Measurements from ENCODE around the gene TCTN1. TPM values are rescaled to one million over a fixed set of nuclear protein-coding genes. Genes with fewer than 3 reads are reported as not detected.

TCTN1 gene
- total and polyA plus RNA-seq, 2 of the 13 experiments (the other 11 are each of a cell fraction or from before 2014, with no cell fraction given) = 13.6 to 16.0 TPM

DNA sequence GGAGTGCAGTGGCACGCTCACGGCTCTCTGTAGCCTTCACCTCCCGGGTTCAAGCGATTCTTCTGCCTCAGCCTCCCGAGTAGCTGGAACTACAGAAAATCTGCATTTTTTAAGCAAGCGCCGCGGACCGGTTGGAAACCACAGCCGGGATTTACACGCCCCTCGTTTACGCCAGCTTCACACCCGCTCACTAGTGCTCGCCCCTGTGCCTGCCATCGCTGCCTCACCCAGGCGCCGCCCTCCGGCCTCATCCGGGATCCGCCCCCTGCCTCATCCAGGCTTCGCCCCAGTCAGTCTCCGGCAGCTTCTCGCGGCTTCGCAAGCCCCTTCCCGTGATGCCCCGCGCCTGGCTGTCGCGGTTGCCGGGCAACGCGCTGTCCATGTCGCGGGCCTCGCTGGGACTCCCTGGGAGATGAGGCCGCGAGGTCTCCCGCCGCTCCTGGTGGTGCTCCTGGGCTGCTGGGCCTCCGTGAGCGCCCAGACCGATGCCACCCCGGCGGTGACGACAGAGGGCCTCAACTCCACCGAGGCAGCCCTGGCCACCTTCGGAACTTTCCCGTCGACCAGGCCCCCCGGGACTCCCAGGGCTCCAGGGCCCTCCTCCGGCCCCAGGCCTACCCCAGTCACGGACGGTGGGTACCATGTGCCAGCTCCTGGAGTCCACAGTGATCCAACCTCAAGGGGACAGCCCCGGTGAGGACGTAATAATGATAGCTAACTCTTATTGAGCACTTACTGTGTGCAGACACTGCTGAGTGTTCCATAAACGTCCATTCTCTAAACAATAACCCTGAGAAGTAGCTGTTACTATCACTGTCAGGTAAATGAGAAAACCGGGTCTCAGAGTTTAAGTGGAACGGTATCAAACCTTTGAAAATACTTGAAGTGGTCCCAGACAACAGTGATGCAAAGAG lies at the start of gene TCTN1 (continued):
- TF ChIP-seq, protein P1, sequence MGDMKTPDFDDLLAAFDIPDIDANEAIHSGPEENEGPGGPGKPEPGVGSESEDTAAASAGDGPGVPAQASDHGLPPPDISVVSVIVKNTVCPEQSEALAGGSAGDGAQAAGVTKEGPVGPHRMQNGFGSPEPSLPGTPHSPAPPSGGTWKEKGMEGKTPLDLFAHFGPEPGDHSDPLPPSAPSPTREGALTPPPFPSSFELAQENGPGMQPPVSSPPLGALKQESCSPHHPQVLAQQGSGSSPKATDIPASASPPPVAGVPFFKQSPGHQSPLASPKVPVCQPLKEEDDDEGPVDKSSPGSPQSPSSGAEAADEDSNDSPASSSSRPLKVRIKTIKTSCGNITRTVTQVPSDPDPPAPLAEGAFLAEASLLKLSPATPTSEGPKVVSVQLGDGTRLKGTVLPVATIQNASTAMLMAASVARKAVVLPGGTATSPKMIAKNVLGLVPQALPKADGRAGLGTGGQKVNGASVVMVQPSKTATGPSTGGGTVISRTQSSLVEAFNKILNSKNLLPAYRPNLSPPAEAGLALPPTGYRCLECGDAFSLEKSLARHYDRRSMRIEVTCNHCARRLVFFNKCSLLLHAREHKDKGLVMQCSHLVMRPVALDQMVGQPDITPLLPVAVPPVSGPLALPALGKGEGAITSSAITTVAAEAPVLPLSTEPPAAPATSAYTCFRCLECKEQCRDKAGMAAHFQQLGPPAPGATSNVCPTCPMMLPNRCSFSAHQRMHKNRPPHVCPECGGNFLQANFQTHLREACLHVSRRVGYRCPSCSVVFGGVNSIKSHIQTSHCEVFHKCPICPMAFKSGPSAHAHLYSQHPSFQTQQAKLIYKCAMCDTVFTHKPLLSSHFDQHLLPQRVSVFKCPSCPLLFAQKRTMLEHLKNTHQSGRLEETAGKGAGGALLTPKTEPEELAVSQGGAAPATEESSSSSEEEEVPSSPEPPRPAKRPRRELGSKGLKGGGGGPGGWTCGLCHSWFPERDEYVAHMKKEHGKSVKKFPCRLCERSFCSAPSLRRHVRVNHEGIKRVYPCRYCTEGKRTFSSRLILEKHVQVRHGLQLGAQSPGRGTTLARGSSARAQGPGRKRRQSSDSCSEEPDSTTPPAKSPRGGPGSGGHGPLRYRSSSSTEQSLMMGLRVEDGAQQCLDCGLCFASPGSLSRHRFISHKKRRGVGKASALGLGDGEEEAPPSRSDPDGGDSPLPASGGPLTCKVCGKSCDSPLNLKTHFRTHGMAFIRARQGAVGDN (CRISPR knock-in tag; IDR thresholded peaks at IDR 0.05) = peak; percentile 99
- TF ChIP-seq ZNF383 (CRISPR knock-in tag; IDR thresholded peaks at IDR 0.05; ENCODE audit: borderline replicate concordance) = 0 out of 2 replicates have a peak, but pooled peaks have one; percentile 52
- no peak for TF ChIP-seq ETV6 (CRISPR knock-in tag; conservative IDR thresholded peaks at IDR 0.05)
- no peak for TF ChIP-seq DNMT3B (CRISPR knock-in tag; conservative IDR thresholded peaks at IDR 0.05)
- TF ChIP-seq, protein P2, sequence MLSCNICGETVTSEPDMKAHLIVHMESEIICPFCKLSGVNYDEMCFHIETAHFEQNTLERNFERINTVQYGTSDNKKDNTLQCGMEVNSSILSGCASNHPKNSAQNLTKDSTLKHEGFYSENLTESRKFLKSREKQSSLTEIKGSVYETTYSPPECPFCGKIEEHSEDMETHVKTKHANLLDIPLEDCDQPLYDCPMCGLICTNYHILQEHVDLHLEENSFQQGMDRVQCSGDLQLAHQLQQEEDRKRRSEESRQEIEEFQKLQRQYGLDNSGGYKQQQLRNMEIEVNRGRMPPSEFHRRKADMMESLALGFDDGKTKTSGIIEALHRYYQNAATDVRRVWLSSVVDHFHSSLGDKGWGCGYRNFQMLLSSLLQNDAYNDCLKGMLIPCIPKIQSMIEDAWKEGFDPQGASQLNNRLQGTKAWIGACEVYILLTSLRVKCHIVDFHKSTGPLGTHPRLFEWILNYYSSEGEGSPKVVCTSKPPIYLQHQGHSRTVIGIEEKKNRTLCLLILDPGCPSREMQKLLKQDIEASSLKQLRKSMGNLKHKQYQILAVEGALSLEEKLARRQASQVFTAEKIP (CRISPR knock-in tag; IDR thresholded peaks at IDR 0.05; ENCODE audit: borderline replicate concordance) = no peak
- no peak for TF ChIP-seq MZF1 (CRISPR knock-in tag; IDR thresholded peaks at IDR 0.05; ENCODE audit: borderline replicate concordance)
- TF ChIP-seq, protein P3, sequence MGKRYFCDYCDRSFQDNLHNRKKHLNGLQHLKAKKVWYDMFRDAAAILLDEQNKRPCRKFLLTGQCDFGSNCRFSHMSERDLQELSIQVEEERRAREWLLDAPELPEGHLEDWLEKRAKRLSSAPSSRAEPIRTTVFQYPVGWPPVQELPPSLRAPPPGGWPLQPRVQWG (CRISPR knock-in tag; IDR thresholded peaks at IDR 0.05; ENCODE audit: borderline replicate concordance, low read depth) = no peak
- no peak for TF ChIP-seq RELA (CRISPR knock-in tag; IDR thresholded peaks at IDR 0.05)
- TF ChIP-seq, protein P4, sequence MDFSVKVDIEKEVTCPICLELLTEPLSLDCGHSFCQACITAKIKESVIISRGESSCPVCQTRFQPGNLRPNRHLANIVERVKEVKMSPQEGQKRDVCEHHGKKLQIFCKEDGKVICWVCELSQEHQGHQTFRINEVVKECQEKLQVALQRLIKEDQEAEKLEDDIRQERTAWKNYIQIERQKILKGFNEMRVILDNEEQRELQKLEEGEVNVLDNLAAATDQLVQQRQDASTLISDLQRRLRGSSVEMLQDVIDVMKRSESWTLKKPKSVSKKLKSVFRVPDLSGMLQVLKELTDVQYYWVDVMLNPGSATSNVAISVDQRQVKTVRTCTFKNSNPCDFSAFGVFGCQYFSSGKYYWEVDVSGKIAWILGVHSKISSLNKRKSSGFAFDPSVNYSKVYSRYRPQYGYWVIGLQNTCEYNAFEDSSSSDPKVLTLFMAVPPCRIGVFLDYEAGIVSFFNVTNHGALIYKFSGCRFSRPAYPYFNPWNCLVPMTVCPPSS (IDR thresholded peaks at IDR 0.05) = no peak
- TF ChIP-seq POLR2G (IDR thresholded peaks at IDR 0.05; ENCODE audit: low read depth, low read length) = peak; percentile 79
- no peak for TF ChIP-seq ZNF644 (CRISPR knock-in tag; IDR thresholded peaks at IDR 0.05; ENCODE audit: low read depth)
- TF ChIP-seq, protein P5, sequence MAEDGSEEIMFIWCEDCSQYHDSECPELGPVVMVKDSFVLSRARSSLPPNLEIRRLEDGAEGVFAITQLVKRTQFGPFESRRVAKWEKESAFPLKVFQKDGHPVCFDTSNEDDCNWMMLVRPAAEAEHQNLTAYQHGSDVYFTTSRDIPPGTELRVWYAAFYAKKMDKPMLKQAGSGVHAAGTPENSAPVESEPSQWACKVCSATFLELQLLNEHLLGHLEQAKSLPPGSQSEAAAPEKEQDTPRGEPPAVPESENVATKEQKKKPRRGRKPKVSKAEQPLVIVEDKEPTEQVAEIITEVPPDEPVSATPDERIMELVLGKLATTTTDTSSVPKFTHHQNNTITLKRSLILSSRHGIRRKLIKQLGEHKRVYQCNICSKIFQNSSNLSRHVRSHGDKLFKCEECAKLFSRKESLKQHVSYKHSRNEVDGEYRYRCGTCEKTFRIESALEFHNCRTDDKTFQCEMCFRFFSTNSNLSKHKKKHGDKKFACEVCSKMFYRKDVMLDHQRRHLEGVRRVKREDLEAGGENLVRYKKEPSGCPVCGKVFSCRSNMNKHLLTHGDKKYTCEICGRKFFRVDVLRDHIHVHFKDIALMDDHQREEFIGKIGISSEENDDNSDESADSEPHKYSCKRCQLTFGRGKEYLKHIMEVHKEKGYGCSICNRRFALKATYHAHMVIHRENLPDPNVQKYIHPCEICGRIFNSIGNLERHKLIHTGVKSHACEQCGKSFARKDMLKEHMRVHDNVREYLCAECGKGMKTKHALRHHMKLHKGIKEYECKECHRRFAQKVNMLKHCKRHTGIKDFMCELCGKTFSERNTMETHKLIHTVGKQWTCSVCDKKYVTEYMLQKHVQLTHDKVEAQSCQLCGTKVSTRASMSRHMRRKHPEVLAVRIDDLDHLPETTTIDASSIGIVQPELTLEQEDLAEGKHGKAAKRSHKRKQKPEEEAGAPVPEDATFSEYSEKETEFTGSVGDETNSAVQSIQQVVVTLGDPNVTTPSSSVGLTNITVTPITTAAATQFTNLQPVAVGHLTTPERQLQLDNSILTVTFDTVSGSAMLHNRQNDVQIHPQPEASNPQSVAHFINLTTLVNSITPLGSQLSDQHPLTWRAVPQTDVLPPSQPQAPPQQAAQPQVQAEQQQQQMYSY (CRISPR knock-in tag; IDR thresholded peaks at IDR 0.05) = peak; percentile 47; the same call in 1 of the 2 replicates
- TF ChIP-seq ZFP82 (CRISPR knock-in tag; IDR thresholded peaks at IDR 0.05; ENCODE audit: borderline replicate concordance) = no peak
- TF ChIP-seq, protein P6, sequence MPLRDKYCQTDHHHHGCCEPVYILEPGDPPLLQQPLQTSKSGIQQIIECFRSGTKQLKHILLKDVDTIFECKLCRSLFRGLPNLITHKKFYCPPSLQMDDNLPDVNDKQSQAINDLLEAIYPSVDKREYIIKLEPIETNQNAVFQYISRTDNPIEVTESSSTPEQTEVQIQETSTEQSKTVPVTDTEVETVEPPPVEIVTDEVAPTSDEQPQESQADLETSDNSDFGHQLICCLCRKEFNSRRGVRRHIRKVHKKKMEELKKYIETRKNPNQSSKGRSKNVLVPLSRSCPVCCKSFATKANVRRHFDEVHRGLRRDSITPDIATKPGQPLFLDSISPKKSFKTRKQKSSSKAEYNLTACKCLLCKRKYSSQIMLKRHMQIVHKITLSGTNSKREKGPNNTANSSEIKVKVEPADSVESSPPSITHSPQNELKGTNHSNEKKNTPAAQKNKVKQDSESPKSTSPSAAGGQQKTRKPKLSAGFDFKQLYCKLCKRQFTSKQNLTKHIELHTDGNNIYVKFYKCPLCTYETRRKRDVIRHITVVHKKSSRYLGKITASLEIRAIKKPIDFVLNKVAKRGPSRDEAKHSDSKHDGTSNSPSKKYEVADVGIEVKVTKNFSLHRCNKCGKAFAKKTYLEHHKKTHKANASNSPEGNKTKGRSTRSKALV (CRISPR knock-in tag; IDR thresholded peaks at IDR 0.05) = 0 out of 2 replicates have a peak, but pooled peaks have one; percentile 33
